ENCODE results near the gene UBE2D2. TPM values are rescaled to one million over a fixed set of nuclear protein-coding genes. Genes with fewer than 3 reads are reported as not detected.
A peak's percentile ranks its signal among the peaks of the same experiment; 100 is the strongest.
"Not testable (repeated sequence)": the region's sequence is repeated elsewhere in the genome, so short reads cannot be mapped to it uniquely, and the experiment has no call there.

UBE2D2 gene
- total and polyA plus RNA-seq, 4 donors: 84.1 to 97.8 (median 91.2) TPM

DNA sequence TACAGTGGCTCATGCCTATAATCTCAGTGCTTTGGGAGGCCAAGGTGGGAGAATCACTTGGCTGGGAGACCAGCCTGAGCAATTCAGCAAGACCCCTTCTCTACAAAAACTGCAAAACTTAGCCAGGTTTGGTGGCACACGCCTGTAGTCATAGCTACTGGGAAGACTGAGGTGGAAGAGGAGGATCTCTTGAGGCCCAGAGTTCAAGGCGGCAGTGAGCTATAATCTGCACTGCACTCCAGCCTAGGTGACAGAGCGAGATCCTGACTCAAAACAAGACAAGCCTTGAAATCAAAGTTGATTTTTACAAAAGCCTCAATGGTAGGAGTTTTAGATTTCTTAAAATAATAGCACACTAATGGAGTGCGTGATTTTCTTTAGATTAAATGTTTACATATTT lies 14.6 kb downstream of the UBE2D2 start:
- Histone ChIP-seq H3K9ac (ENCODE audit: insufficient read depth in 1 of 2, low read length in 2 of 2) (no peak overlapping the region), H3K4me1 (ENCODE audit: control insufficient read depth in 5 of 5, insufficient read depth in 5 of 5, low read length in 5 of 5) (peaks cover 0 to 18% (median 8%) of the 10 kb centered on the region in 5 donors), H3K27ac (ENCODE audit: low read depth in 1 of 2, low read length in 1 of 2) (no peak overlapping the region), H3K9me3 (ENCODE audit: control insufficient read depth in 4 of 4, insufficient read depth in 3 of 4, low read length in 3 of 4) (no peaks in the 10 kb centered on the region), H3K36me3 (ENCODE audit: control insufficient read depth in 4 of 4, insufficient read depth in 4 of 4, low read length in 4 of 4) (peaks cover 0 to 2% (median 0%) of the 10 kb centered on the region in 4 donors), H3K27me3 (ENCODE audit: control insufficient read depth in 3 of 3, insufficient read depth in 3 of 3, low read length in 2 of 3) (no peaks in the 10 kb centered on the region), H3K4me3 (no peak overlapping the region)
- TF ChIP-seq, protein P1, sequence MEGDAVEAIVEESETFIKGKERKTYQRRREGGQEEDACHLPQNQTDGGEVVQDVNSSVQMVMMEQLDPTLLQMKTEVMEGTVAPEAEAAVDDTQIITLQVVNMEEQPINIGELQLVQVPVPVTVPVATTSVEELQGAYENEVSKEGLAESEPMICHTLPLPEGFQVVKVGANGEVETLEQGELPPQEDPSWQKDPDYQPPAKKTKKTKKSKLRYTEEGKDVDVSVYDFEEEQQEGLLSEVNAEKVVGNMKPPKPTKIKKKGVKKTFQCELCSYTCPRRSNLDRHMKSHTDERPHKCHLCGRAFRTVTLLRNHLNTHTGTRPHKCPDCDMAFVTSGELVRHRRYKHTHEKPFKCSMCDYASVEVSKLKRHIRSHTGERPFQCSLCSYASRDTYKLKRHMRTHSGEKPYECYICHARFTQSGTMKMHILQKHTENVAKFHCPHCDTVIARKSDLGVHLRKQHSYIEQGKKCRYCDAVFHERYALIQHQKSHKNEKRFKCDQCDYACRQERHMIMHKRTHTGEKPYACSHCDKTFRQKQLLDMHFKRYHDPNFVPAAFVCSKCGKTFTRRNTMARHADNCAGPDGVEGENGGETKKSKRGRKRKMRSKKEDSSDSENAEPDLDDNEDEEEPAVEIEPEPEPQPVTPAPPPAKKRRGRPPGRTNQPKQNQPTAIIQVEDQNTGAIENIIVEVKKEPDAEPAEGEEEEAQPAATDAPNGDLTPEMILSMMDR (IDR thresholded peaks at IDR 0.05; ENCODE audit: control extremely low read depth, extremely low read depth): no peak
- 80 to 89% methylated on average over 4 of the region's 4 CpGs for WGBS, 2 donors
- ATAC-seq (ENCODE audit: insufficient read depth, low FRiP score) (no peak), DNase-seq (no peak)

- 60 to 65% methylated on average over 5 of the region's 5 CpGs for whole genome bisulfite sequencing, 2 donors
- H3K36me3 ChIP-seq (ENCODE audit: control insufficient read depth in 4 of 4, insufficient read depth in 4 of 4, low read length in 4 of 4): peaks cover 0 to 2% (median 0%) of the 10 kb centered on the region in 4 donors
- peak overlapping the region in 1 of 2 donors; percentile 23 for H3K9ac ChIP-seq (ENCODE audit: insufficient read depth in 1 of 2, low read length in 2 of 2)
- no peaks in the 10 kb centered on the region for H3K27me3 ChIP-seq (ENCODE audit: control insufficient read depth in 3 of 3, insufficient read depth in 3 of 3, low read length in 2 of 3)
- peak overlapping the region in 1 of 2 donors; percentile 31 for H3K27ac ChIP-seq (ENCODE audit: low read depth in 1 of 2, low read length in 1 of 2)
- no peak overlapping the region for H3K4me3 ChIP-seq
- ATAC-seq (ENCODE audit: insufficient read depth, low FRiP score) (no peak), DNase-seq (peak in 2 of 3 donors; percentile 14 to 34)
- TF ChIP-seq, protein P1 (IDR thresholded peaks at IDR 0.05; ENCODE audit: control extremely low read depth, extremely low read depth): no peak
- H3K4me1 ChIP-seq (ENCODE audit: control insufficient read depth in 5 of 5, insufficient read depth in 5 of 5, low read length in 5 of 5): peaks cover 0 to 14% (median 8%) of the 10 kb centered on the region in 5 donors
- H3K9me3 ChIP-seq (ENCODE audit: control insufficient read depth in 4 of 4, insufficient read depth in 3 of 4, low read length in 3 of 4): no peaks in the 10 kb centered on the region
Measured at GRCh38 chr5:139577689-139578290, 16.7 kb downstream of the UBE2D2 start.

DNA sequence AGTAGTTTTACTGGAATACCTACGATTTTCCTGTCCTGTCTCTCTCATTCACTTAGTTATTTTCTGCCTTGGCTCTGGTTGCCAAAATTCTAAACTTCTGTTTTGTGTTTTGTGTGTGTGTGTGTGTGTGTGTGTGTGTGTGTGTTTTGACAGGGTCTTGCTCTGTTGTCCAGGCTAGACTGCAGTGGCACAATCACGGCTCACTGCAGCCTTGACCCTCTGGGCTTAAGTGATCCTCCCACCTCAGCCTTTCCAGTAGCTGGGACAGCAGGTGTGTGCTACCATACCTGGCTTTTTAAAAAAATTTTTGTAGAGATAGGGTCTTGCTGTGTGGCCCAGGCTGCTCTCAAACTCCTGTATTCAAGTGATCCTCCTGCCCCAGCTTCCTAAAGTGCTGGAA lies 17.2 kb downstream of the UBE2D2 start:
- no peak overlapping the region for H3K9ac ChIP-seq (ENCODE audit: insufficient read depth in 1 of 2, low read length in 2 of 2)
- no peak overlapping the region for H3K4me3 ChIP-seq
- H3K9me3 ChIP-seq (ENCODE audit: control insufficient read depth in 4 of 4, insufficient read depth in 3 of 4, low read length in 3 of 4): no peaks in the 10 kb centered on the region
- TF ChIP-seq, protein P1 (IDR thresholded peaks at IDR 0.05; ENCODE audit: control extremely low read depth, extremely low read depth): no peak
- H3K36me3 ChIP-seq (ENCODE audit: control insufficient read depth in 4 of 4, insufficient read depth in 4 of 4, low read length in 4 of 4): peaks cover 0 to 2% (median 0%) of the 10 kb centered on the region in 4 donors
- H3K27me3 ChIP-seq (ENCODE audit: control insufficient read depth in 3 of 3, insufficient read depth in 3 of 3, low read length in 2 of 3): no peaks in the 10 kb centered on the region
- DNase-seq (no peak), ATAC-seq (ENCODE audit: insufficient read depth, low FRiP score) (no peak)
- peaks cover 0 to 13% (median 8%) of the 10 kb centered on the region in 5 donors for H3K4me1 ChIP-seq (ENCODE audit: control insufficient read depth in 5 of 5, insufficient read depth in 5 of 5, low read length in 5 of 5)
- WGBS, 2 donors: 47 to 62% methylated on average over 2 of the region's 2 CpGs
- peak overlapping the region in 1 of 2 donors; percentile 31 for H3K27ac ChIP-seq (ENCODE audit: low read depth in 1 of 2, low read length in 1 of 2)

DNA sequence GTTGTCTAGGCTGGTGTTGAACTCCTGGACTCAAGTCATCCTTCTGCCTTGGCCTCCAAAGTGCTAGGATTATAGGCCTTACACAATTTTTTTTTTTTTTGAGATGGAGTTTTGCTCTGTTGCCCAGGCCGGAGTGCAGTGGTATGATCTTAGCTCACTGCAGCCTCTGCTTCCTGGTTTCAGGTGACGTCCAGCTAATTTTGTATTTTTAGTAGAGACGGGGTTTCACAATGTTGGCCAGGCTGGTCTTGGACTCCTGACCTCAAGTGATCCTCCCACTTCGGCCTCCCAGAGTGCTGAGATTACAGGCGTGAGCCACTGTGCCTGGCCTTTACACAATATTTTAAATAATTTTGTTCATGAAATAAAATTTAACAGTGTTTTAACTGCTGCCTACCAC lies 21.0 kb downstream of the UBE2D2 start:
- not testable (repeated sequence) for H3K9me3 ChIP-seq (ENCODE audit: control insufficient read depth in 4 of 4, insufficient read depth in 3 of 4, low read length in 3 of 4); H3K9ac ChIP-seq (ENCODE audit: insufficient read depth in 1 of 2, low read length in 2 of 2); H3K4me1 ChIP-seq (ENCODE audit: control insufficient read depth in 5 of 5, insufficient read depth in 5 of 5, low read length in 5 of 5); ATAC-seq (ENCODE audit: insufficient read depth, low FRiP score); DNase-seq; H3K27ac ChIP-seq (ENCODE audit: low read depth in 1 of 2, low read length in 1 of 2); H3K4me3 ChIP-seq; H3K36me3 ChIP-seq (ENCODE audit: control insufficient read depth in 4 of 4, insufficient read depth in 4 of 4, low read length in 4 of 4); H3K27me3 ChIP-seq (ENCODE audit: control insufficient read depth in 3 of 3, insufficient read depth in 3 of 3, low read length in 2 of 3)
- 86 to 91% methylated on average over 5 of the region's 5 CpGs for WGBS, 2 donors

All from lung (tissue), 12 donors.